Nephron (organoid): ENCODE results near the gene KRT82.

Experiments used
- H3K27ac Mint-ChIP-seq, 3 experiments: 2 replicates each; pipeline ENCODE4 v1.8.0; 2020; ENCODE audit warnings: mixed read lengths in 3 of 3, mild to moderate bottlenecking in 2 of 3, moderate library complexity in 1 of 3
- H3K27me3 Mint-ChIP-seq: 2 replicates; pipeline ENCODE4 v1.8.0; 2021; ENCODE audit warnings: low read depth, mild to moderate bottlenecking, moderate library complexity, mixed read lengths
- H3K36me3 Mint-ChIP-seq: 2 replicates; pipeline ENCODE4 v1.8.0; 2020; ENCODE audit warnings: low read depth, mixed read lengths
- H3K4me1 Mint-ChIP-seq: 2 replicates; pipeline ENCODE4 v1.8.0; 2020; ENCODE audit warnings: mixed read lengths
- H3K4me3 Mint-ChIP-seq, 3 experiments: 2 replicates each; pipeline ENCODE4 v1.8.0; 2020; ENCODE audit warnings: mild to moderate bottlenecking in 3 of 3, mixed read lengths in 3 of 3, moderate library complexity in 2 of 3
- H3K9me3 Mint-ChIP-seq: 2 replicates; pipeline ENCODE4 v1.8.0; 2020; ENCODE audit warnings: mixed read lengths
- TF ChIP-seq, protein P1 (sequence below), 3 experiments: fragments of 200-600 bp; sonication (generic); IDR thresholded peaks; one replicate each; pipeline ENCODE4 v1.5.0; 2021; ENCODE audit warnings: antibody characterized with exemption in 3 of 3; ENCODE audit not compliant: unreplicated experiment in 3 of 3

KRT82 gene

DNA sequence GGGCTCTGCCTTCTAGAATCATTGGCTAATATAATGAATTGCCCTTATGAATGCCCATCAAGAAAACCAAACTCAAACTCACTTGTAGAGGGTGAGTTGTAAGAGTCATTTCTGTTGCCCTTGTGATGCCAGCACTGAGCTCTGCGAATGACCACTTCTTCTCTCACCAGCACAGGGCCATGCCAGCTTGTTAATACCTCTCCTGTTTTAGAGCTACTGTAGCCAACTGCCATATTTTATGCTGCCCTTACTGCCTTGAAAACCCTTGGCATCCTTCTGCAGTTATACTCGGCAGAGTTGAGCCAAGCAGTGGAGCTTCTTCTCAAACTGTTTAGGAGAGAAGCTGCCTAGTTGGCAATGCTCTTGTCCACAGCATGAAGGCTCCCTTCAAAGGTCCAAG, 19.9 kb upstream of the KRT82 start:
- H3K36me3 Mint-ChIP-seq, result no peaks in the 10 kb centered on the region
- peaks cover 21% of the 10 kb centered on the region for H3K27me3 Mint-ChIP-seq
- H3K4me1 Mint-ChIP-seq, result peaks cover 19% of the 10 kb centered on the region
- no peak overlapping the region for H3K27ac Mint-ChIP-seq
- no peak overlapping the region for H3K4me3 Mint-ChIP-seq
- TF ChIP-seq, protein P1, sequence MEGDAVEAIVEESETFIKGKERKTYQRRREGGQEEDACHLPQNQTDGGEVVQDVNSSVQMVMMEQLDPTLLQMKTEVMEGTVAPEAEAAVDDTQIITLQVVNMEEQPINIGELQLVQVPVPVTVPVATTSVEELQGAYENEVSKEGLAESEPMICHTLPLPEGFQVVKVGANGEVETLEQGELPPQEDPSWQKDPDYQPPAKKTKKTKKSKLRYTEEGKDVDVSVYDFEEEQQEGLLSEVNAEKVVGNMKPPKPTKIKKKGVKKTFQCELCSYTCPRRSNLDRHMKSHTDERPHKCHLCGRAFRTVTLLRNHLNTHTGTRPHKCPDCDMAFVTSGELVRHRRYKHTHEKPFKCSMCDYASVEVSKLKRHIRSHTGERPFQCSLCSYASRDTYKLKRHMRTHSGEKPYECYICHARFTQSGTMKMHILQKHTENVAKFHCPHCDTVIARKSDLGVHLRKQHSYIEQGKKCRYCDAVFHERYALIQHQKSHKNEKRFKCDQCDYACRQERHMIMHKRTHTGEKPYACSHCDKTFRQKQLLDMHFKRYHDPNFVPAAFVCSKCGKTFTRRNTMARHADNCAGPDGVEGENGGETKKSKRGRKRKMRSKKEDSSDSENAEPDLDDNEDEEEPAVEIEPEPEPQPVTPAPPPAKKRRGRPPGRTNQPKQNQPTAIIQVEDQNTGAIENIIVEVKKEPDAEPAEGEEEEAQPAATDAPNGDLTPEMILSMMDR (IDR thresholded peaks at IDR 0.05; ENCODE audit: unreplicated experiment in 3 of 3), result no peak
- H3K9me3 Mint-ChIP-seq, result no peaks in the 10 kb centered on the region

GRCh38 chr12:52425466-52425865, 19.3 kb upstream of the KRT82 start:
- TF ChIP-seq, protein P1 (IDR thresholded peaks at IDR 0.05; ENCODE audit: unreplicated experiment in 3 of 3), result no peak
- H3K27me3 Mint-ChIP-seq, result peaks cover 17% of the 10 kb centered on the region
- H3K36me3 Mint-ChIP-seq, result no peaks in the 10 kb centered on the region
- peaks cover 19% of the 10 kb centered on the region for H3K4me1 Mint-ChIP-seq
- H3K9me3 Mint-ChIP-seq, result no peaks in the 10 kb centered on the region
- H3K27ac Mint-ChIP-seq, result no peak overlapping the region
- no peak overlapping the region for H3K4me3 Mint-ChIP-seq

DNA sequence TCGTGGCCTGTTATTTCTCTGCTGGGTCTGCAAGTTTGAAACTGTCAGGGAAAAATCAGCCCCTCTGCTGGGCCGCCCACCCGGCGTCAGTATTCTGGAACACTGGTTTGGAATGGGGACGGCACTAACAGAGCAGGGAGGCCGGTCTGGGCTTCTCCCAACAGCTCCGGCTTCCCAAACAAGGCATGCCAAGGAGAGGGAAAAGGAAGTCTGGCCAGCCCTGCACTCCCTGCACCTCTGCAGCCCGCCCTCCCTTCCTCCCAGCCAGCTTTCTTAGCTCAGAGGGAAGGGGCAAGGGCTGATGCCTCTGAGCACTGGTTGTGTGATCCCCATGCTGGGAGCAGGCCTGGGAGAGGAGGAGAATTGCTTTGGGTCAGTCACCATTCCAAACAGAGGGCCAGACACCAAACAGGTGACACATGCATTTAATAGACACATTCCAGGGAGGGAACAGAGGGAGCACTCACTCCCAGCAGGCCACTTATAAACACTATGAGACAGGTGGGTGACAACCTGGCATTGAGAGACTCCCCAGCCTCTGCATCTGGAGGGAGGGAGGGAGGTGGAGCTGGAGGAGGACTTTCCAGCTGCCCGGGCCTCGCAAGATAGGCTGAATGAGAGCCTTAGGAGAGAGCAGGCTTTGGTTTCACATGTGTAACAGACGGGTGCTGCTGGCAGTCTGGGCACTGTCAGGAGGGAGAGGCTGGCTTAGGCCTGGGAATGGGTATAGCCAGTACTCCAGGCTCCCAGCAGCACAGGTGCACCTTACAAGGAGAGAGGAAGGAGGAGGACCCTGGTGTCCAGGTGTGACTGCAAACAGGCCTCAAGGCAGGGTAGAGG, 17.7 kb upstream of the KRT82 start:
- H3K27me3 Mint-ChIP-seq, result peaks cover 2% of the 10 kb centered on the region
- peaks cover 2% of the 10 kb centered on the region for H3K9me3 Mint-ChIP-seq
- peaks cover 19% of the 10 kb centered on the region for H3K4me1 Mint-ChIP-seq
- TF ChIP-seq, protein P1 (IDR thresholded peaks at IDR 0.05; ENCODE audit: unreplicated experiment in 3 of 3), result no peak
- H3K27ac Mint-ChIP-seq, result peak overlapping the region; percentile 34 to 71 (median 41)
- H3K4me3 Mint-ChIP-seq, result no peak overlapping the region
- no peaks in the 10 kb centered on the region for H3K36me3 Mint-ChIP-seq

DNA sequence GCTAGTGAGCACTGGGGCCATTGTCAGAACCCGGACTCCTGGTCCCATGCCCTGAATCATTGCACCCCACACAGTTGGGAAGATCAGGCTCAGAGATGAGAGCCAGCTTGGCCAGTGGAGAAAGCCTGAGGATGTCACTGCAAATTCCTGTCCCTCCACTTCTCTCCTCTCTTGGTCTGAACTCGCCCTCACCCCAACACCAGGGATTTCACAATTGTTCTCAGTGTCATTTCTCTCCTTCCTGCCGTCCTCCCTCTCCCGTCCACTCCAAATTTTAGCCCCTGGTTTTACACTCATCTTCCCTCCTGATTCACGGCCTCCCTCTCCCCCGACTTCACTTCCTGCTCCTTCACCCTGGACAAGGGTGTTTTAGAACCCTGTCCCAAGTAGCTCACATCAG, 16.9 kb upstream of the KRT82 start:
- TF ChIP-seq, protein P1 (IDR thresholded peaks at IDR 0.05; ENCODE audit: unreplicated experiment in 3 of 3), result no peak
- Mint-ChIP-seq H3K27me3 (no peaks in the 10 kb centered on the region), H3K27ac (peak overlapping the region; percentile 34 to 71 (median 41)), H3K36me3 (no peaks in the 10 kb centered on the region), H3K4me1 (peaks cover 19% of the 10 kb centered on the region), H3K4me3 (no peak overlapping the region), H3K9me3 (peaks cover 2% of the 10 kb centered on the region)

DNA sequence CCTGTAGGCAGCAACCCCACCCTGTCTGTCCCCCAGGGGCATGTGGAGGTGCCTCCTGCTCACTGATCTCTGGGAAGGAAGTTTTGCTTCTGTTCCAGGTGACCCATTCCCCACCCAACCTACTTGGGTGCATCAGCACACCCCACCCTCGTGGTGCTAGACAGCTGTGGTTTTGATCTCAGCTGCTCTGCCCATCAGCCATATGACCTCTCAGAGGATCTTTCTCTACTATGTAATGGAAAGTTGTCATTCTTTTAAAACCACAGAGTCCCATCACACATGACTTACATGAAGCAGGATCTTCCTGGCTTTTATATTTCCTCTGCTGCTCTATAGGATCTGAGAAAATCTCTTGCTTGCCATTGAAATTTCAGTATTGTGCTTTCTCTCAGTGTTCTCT, 13.5 kb upstream of the KRT82 start:
- Mint-ChIP-seq H3K9me3 (peaks cover 2% of the 10 kb centered on the region), H3K4me1 (peaks cover 21% of the 10 kb centered on the region), H3K4me3 (no peak overlapping the region), H3K27me3 (peaks cover 7% of the 10 kb centered on the region), H3K36me3 (no peaks in the 10 kb centered on the region), H3K27ac (no peak overlapping the region)
- TF ChIP-seq, protein P1 (IDR thresholded peaks at IDR 0.05; ENCODE audit: unreplicated experiment in 3 of 3), result no peak
